Transverse colon (tissue), 4 donors: ENCODE measurements around the gene TAF4. TPM values are rescaled to one million over a fixed set of nuclear protein-coding genes. Genes with fewer than 3 reads are reported as not detected.
"Not testable (repeated sequence)": the region's sequence is repeated elsewhere in the genome, so short reads cannot be mapped to it uniquely, and the experiment has no call there.

ENCODE experiments used
- DNase-seq: peaks from one replicate; pipeline ENCODE4 v3.0.0-alpha.2; 2019
- H3K27ac ChIP-seq, 4 donors: fragments of 200-600 bp; sonication (generic); 2 replicates each; pipeline ENCODE4 v1.5.1; 2016 to 2018; ENCODE audit warnings: inconsistent platforms in 4 of 4
- H3K27me3 ChIP-seq: fragments of 200-600 bp; sonication (generic); 2 replicates; pipeline ENCODE4 v1.5.1; 2017; ENCODE audit warnings: inconsistent platforms
- H3K36me3 ChIP-seq, 4 donors: fragments of 200-600 bp; sonication (generic); 2 replicates each; pipeline ENCODE4 v1.5.1; 2017 to 2019; ENCODE audit warnings: inconsistent platforms in 4 of 4
- H3K4me1 ChIP-seq, 4 donors: fragments of 200-600 bp; sonication (generic); 2 replicates each; pipeline ENCODE4 v1.5.1; 2017 to 2020; ENCODE audit warnings: inconsistent platforms in 4 of 4
- H3K4me3 ChIP-seq, 4 donors: fragments of 200-600 bp; sonication (generic); 1 replicate in 1 of 4; 2 replicates in 3 of 4; pipeline versions ENCODE4 v1.5.1 to v1.6.1; 2017 to 2019; ENCODE audit warnings: inconsistent platforms in 4 of 4
- H3K9me3 ChIP-seq, 2 donors: fragments of 200-600 bp; sonication (generic); 2 replicates each; pipeline ENCODE4 v1.5.1; 2017 to 2019; ENCODE audit warnings: inconsistent platforms in 2 of 2
- EP300 ChIP-seq: sonication (generic); formaldehyde crosslinking; IDR thresholded peaks from one replicate; pipeline ENCODE4 v1.6.1; 2017; ENCODE audit warnings: antibody characterized with exemption, low read depth
- POLR2A ChIP-seq: fragments of 450-650 bp; IDR thresholded peaks from one replicate; pipeline ENCODE4 v1.6.1; 2016; ENCODE audit warnings: antibody characterized with exemption, mild to moderate bottlenecking, moderate library complexity
- POLR2AphosphoS5 ChIP-seq, 3 donors: sonication (generic); formaldehyde crosslinking; IDR thresholded peaks; one replicate each; pipeline ENCODE4 v1.6.1; 2016; ENCODE audit warnings: antibody characterized with exemption in 3 of 3
- WGBS, 2 donors: methylation state at CpG; one replicate each; pipeline ENCODE4 v1.1.5; 2018; ENCODE audit warnings: low coverage in 1 of 2; 5-methylcytosine and 5-hydroxymethylcytosine counted together
- in situ Hi-C, 4 donors: fragments of 200-750 bp; cut with MboI; loops; one replicate each; pipeline versions ENCODE4 v1.15.0 to v1.15.1; 2017; ENCODE audit warnings: low sequenced_read_pairs in 3 of 4, low pct_ligation_motif_present in 1 of 4, low pct_unique_long_range_greater_than_20kb in 1 of 4
- intact Hi-C: fragments of 100-400 bp; cut with DNase I; formaldehyde crosslinking; loops from one replicate; pipeline ENCODE4 v1.15.1; 2023; ENCODE audit warnings: low total_unique reads
- total RNA-seq, 4 donors: library from RNA; depleted of rRNA; stranded (reverse); fragments of >200 nt; gene quantifications; one replicate each; pipeline ENCODE4 v1.1.0, GENCODE V29; 2016
- TF ChIP-seq, protein P1 (sequence below), 5 experiments: fragments of 200-600 bp in 3 of 5; fragments of 450-650 bp in 2 of 5; sonication (generic) in 3 of 5; IDR thresholded peaks; 1 replicate in 2 of 5; 2 replicates in 3 of 5; pipeline ENCODE4 v1.5.1; 2016 to 2017; ENCODE audit warnings: antibody characterized with exemption in 5 of 5, inconsistent platforms in 3 of 5, mild to moderate bottlenecking in 2 of 5, moderate library complexity in 1 of 5

TAF4 gene
- total RNA-seq, 4 donors from 2014 or later: 18.9 to 39.5 (median 24.3) TPM

DNA sequence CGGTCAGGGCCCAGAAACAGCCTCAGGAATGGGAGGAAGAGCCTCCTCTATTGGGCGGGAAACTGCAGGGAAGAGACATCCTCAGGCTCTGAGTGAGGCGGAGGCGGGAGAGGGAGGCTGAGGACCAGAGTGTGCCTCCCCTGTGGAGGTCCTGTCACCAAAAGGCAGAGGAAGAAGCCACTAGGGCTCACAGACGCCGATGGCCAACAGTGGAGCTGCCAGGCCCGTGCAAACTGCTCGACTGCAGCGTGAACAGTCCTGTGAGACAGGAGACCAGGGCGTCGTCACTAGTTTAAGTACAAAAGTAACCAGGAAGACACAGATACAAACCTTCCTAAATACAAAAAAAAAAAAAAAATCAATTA lies 82.7 kb downstream of the TAF4 start:
- H3K27me3 ChIP-seq: no peaks in the 10 kb centered on the region
- peaks cover 0 to 4% (median 2%) of the 10 kb centered on the region in 4 donors for H3K36me3 ChIP-seq
- intact Hi-C loops: no loop called here
- H3K4me3 ChIP-seq: no peak overlapping the region
- no peak overlapping the region for H3K27ac ChIP-seq
- H3K4me1 ChIP-seq: no peaks in the 10 kb centered on the region
- DNase-seq: no peak
- no peaks in the 10 kb centered on the region for H3K9me3 ChIP-seq
- 88 to 89% methylated on average over 7 to 11 of the region's 11 CpGs for WGBS, 2 donors
- TF ChIP-seq POLR2AphosphoS5 (IDR thresholded peaks at IDR 0.05) (no peak), EP300 (no peak), POLR2A (no peak)
- TF ChIP-seq, protein P1, sequence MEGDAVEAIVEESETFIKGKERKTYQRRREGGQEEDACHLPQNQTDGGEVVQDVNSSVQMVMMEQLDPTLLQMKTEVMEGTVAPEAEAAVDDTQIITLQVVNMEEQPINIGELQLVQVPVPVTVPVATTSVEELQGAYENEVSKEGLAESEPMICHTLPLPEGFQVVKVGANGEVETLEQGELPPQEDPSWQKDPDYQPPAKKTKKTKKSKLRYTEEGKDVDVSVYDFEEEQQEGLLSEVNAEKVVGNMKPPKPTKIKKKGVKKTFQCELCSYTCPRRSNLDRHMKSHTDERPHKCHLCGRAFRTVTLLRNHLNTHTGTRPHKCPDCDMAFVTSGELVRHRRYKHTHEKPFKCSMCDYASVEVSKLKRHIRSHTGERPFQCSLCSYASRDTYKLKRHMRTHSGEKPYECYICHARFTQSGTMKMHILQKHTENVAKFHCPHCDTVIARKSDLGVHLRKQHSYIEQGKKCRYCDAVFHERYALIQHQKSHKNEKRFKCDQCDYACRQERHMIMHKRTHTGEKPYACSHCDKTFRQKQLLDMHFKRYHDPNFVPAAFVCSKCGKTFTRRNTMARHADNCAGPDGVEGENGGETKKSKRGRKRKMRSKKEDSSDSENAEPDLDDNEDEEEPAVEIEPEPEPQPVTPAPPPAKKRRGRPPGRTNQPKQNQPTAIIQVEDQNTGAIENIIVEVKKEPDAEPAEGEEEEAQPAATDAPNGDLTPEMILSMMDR (IDR thresholded peaks at IDR 0.05): no peak
- in situ Hi-C loops: no loop called here

DNA sequence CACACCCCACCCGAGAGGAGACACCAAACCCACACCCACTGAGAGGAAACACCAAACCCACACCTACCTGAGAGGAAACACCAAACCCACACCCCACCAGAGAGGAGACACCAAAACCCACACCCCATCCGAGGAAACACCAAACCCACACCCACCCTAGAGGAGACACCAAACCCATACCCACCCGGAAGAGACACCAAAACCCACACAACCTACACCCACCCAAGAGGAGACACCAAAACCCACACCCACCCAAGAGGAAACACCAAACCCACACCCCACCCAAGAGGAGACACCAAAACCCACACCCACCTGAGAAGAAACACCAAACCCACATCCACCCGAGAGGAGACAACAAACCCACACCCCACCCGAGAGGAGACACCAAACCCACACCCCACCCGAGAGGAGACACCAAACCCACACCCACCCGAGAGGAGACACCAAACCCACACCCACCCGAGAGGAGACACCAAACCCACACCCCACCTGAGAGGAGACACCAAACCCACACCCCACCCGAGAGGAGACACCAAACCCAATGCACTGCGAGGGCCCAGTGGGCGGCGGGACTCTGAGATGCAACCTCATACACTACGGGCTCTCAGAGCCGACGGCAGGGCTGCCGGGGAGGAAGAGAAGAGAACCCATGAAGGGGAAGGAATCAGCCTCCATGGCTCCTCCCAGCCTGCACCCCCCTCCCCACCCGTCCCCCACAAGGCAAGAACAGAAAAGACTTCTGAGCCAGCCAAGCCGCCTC lies 83.3 kb downstream of the TAF4 start:
- 33 to 86% methylated on average over 1 to 18 of the region's 18 CpGs for WGBS, 2 donors
- Histone ChIP-seq H3K4me3 (no peak overlapping the region), H3K9me3 (no peaks in the 10 kb centered on the region), H3K36me3 (peaks cover 0 to 3% (median 0%) of the 10 kb centered on the region in 4 donors), H3K4me1 (no peaks in the 10 kb centered on the region), H3K27ac (no peak overlapping the region), H3K27me3 (no peaks in the 10 kb centered on the region)
- no peak for TF ChIP-seq POLR2A
- no peak for TF ChIP-seq EP300
- no peak for TF ChIP-seq POLR2AphosphoS5 (IDR thresholded peaks at IDR 0.05)
- TF ChIP-seq, protein P1 (IDR thresholded peaks at IDR 0.05): no peak
- no peak for DNase-seq
- intact Hi-C loops: no loop called here
- in situ Hi-C loops: no loop called here

DNA sequence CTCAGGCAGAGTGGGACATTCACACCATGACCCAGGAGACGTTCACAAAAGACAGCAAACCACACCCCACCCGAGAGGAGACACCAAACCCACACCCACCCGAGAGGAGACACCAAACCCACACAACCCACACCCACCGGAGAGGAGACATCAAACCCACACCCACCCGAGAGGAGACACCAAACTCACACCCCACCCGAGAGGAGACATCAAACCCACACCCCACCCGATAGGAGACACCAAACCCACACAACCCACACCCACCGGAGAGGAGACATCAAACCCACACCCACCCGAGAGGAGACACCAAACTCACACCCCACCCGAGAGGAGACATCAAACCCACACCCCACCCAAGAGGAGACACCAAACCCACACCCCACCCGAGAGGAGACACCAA lies 84.0 kb downstream of the TAF4 start:
- in situ Hi-C loops, H3K4me1 ChIP-seq, H3K27me3 ChIP-seq, intact Hi-C loops, DNase-seq, H3K27ac ChIP-seq, H3K4me3 ChIP-seq, H3K36me3 ChIP-seq, H3K9me3 ChIP-seq: not testable (repeated sequence)
- WGBS, 2 donors: 73% methylated on average over 11 of the region's 11 CpGs; no CpG with 5 or more reads in 1 of the 2 donors

DNA sequence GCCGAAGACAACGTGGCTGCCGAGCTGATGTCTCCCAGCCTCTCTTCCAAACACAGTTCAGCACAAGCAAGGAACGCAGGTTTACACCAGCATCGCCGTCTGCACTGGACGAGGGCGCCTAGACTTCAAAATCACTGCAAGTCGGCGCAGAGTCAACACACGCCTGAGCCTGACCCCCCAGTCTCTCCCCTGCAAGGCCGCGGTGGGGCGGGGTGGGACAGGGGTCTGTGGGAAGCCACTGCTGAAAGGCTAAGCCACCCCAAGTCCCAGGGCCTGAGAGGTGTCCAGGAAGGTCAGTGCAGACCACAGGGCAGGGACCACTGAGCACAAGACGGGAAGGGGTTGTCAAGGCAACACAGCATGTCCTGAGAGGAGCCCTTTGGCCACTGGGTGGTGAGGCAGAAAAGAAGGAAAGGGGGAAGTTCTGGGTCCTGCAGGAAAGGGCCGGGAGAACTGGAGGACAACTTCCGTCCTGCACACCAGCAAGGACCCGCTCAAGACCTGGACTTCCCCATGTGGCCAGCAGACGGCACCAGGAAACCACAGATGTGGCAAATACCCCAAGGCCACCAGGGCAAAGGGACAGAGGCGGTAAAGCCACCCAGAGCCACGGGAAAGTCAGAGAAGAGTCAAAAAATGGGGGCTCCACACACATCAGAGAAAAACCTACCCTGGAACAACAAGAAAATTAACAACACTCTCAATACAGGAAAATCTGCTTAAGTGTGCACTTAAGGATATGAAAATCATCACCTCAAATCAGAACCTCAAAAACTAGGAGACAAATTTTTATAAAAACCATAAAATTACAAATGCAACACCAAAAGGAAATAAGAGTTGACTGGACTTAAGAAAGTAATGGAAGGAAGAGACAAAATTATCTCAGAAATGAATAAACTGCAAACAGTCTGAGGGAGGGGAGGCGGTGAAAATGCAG lies 84.8 kb downstream of the TAF4 start:
- no peaks in the 10 kb centered on the region for H3K27me3 ChIP-seq
- no peak for DNase-seq
- no peak overlapping the region for H3K4me3 ChIP-seq
- intact Hi-C loops: no loop called here
- H3K4me1 ChIP-seq: no peaks in the 10 kb centered on the region
- TF ChIP-seq, protein P1 (IDR thresholded peaks at IDR 0.05): peak in 3 of 5 experiments; percentile 17 to 34 (median 23)
- TF ChIP-seq POLR2A: no peak
- 82% methylated on average over 22 of the region's 22 CpGs; no CpG with 5 or more reads in 1 of the 2 donors for WGBS, 2 donors
- H3K9me3 ChIP-seq: no peaks in the 10 kb centered on the region
- H3K27ac ChIP-seq: no peak overlapping the region
- peaks cover 0 to 3% (median under 1%) of the 10 kb centered on the region in 4 donors for H3K36me3 ChIP-seq
- in situ Hi-C loops: no loop called here
